C4-2B (cell line): ENCODE results near the gene CTDSP2.

ENCODE experiments used
- ZFX ChIP-seq: fragments of 450-650 bp; IDR thresholded peaks from 2 replicates; pipeline ENCODE4 v1.6.1; 2017
- TF ChIP-seq, protein P1 (sequence below): fragments of 450-650 bp; conservative IDR thresholded peaks from 2 replicates; pipeline ENCODE4 v1.5.1; 2017; ENCODE audit warnings: mild to moderate bottlenecking

DNA sequence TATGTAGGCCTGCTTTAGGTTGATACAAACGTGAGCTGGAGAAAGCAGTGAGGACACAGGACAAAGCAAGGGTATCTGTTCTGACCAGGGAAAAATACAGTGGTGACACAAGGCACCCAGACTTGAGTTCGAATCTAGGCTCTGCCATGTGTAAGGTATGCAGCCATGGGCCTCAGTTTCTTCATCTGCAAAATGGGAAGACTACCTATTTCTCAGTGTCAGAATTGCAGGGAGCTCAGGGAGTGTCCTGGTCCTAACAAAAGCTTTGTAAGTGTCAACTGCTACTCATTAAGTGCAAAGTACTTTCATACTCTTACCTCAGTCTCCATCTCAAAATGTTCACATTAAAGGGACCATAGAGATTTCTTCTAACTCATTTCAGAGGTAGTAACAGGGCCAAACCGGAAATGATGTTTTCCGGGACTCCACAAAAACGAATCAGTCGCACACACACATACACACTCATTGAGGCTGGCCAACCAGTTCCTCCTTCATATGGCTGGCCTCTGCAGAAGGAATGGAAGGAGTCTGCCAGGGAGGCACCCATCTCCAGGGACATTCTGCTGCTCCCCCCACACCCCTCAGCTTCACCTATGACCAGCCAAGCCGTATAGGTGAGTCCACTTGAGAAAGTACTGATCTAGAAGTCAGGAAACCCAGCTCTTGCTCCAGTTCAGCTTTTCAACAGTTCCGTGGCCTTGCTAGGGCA lies 7.8 kb downstream of the CTDSP2 start:
- TF ChIP-seq ZFX, result no peak
- TF ChIP-seq, protein P1, sequence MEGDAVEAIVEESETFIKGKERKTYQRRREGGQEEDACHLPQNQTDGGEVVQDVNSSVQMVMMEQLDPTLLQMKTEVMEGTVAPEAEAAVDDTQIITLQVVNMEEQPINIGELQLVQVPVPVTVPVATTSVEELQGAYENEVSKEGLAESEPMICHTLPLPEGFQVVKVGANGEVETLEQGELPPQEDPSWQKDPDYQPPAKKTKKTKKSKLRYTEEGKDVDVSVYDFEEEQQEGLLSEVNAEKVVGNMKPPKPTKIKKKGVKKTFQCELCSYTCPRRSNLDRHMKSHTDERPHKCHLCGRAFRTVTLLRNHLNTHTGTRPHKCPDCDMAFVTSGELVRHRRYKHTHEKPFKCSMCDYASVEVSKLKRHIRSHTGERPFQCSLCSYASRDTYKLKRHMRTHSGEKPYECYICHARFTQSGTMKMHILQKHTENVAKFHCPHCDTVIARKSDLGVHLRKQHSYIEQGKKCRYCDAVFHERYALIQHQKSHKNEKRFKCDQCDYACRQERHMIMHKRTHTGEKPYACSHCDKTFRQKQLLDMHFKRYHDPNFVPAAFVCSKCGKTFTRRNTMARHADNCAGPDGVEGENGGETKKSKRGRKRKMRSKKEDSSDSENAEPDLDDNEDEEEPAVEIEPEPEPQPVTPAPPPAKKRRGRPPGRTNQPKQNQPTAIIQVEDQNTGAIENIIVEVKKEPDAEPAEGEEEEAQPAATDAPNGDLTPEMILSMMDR, result no peak
